ENCODE results near the gene CABLES2. TPM values are rescaled to one million over a fixed set of nuclear protein-coding genes. Genes with fewer than 3 reads are reported as not detected.

CABLES2 gene
- total RNA-seq, 1 donor from 2014 or later, result 6.4 TPM

- DNase-seq (ENCODE audit: low spot score), result no peak
- no peaks in the 10 kb centered on the region for H3K9me3 Mint-ChIP-seq (ENCODE audit: low read depth)
- H3K4me3 Mint-ChIP-seq (ENCODE audit: unreplicated experiment), result no peak overlapping the region
Observed at GRCh38 chr20:62409086-62409853, 2.2 kb upstream of the CABLES2 start.

DNA sequence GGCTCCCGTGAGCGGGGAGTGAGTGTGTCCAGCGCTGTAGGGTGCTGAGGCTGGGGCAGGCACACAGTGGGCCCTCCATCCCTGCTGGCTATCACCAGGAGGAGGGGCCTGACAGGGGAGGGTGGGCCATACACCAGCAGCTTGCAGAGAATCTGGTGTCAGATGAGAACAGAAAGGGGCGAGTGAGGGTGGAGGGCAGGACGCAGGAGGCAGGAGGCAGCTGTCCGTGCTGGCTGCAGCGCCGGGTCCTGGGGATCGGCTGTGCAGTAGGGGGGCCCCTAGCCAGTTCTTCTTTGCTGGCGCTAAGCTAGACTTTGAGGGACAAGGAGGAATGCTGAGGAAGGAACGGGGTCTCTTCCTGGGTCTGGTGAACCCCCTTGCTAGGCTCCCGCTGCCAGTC is 1.6 kb upstream of the CABLES2 start:
- Mint-ChIP-seq H3K9me3 (ENCODE audit: low read depth) (no peaks in the 10 kb centered on the region), H3K36me3 (ENCODE audit: low read depth) (no peaks in the 10 kb centered on the region), H3K4me3 (ENCODE audit: unreplicated experiment) (no peak overlapping the region), H3K27me3 (ENCODE audit: low read depth) (no peaks in the 10 kb centered on the region), H3K27ac (ENCODE audit: unreplicated experiment) (no peak overlapping the region), H3K4me1 (ENCODE audit: low read depth) (peaks cover 11% of the 10 kb centered on the region)
- no peak for TF ChIP-seq CTCF (IDR thresholded peaks at IDR 0.05)
- DNase-seq (ENCODE audit: low spot score), result no peak

More at GRCh38 chr20:62409086-62409853, 2.2 kb upstream of the CABLES2 start:
- H3K36me3 Mint-ChIP-seq (ENCODE audit: low read depth), result no peaks in the 10 kb centered on the region
- H3K27me3 Mint-ChIP-seq (ENCODE audit: low read depth), result no peaks in the 10 kb centered on the region
- no peak for TF ChIP-seq CTCF (IDR thresholded peaks at IDR 0.05)
- H3K27ac Mint-ChIP-seq (ENCODE audit: unreplicated experiment), result no peak overlapping the region
- H3K4me1 Mint-ChIP-seq (ENCODE audit: low read depth), result peaks cover 11% of the 10 kb centered on the region

- H3K9me3 Mint-ChIP-seq (ENCODE audit: low read depth), result no peaks in the 10 kb centered on the region
- H3K36me3 Mint-ChIP-seq (ENCODE audit: low read depth), result no peaks in the 10 kb centered on the region
- H3K27me3 Mint-ChIP-seq (ENCODE audit: low read depth), result no peaks in the 10 kb centered on the region
- H3K4me3 Mint-ChIP-seq (ENCODE audit: unreplicated experiment), result no peak overlapping the region
- TF ChIP-seq CTCF (IDR thresholded peaks at IDR 0.05), result no peak
- DNase-seq (ENCODE audit: low spot score), result no peak
- peaks cover 11% of the 10 kb centered on the region for H3K4me1 Mint-ChIP-seq (ENCODE audit: low read depth)
- H3K27ac Mint-ChIP-seq (ENCODE audit: unreplicated experiment), result no peak overlapping the region
Observed at GRCh38 chr20:62408055-62408454, 970 bp upstream of the CABLES2 start.

GRCh38 chr20:62406635-62407176 is 379 bp downstream of the CABLES2 start:
- no peaks in the 10 kb centered on the region for H3K27me3 Mint-ChIP-seq (ENCODE audit: low read depth)
- H3K4me3 Mint-ChIP-seq (ENCODE audit: unreplicated experiment), result peak overlapping the region; percentile 65
- no peak for TF ChIP-seq CTCF (IDR thresholded peaks at IDR 0.05)
- no peak for DNase-seq (ENCODE audit: low spot score)
- no peak overlapping the region for H3K27ac Mint-ChIP-seq (ENCODE audit: unreplicated experiment)
- peaks cover 11% of the 10 kb centered on the region for H3K4me1 Mint-ChIP-seq (ENCODE audit: low read depth)
- no peaks in the 10 kb centered on the region for H3K36me3 Mint-ChIP-seq (ENCODE audit: low read depth)
- H3K9me3 Mint-ChIP-seq (ENCODE audit: low read depth), result no peaks in the 10 kb centered on the region

- Mint-ChIP-seq H3K27me3 (ENCODE audit: low read depth) (no peaks in the 10 kb centered on the region), H3K4me1 (ENCODE audit: low read depth) (peaks cover 11% of the 10 kb centered on the region), H3K27ac (ENCODE audit: unreplicated experiment) (peak overlapping the region; percentile 49), H3K36me3 (ENCODE audit: low read depth) (no peaks in the 10 kb centered on the region), H3K9me3 (ENCODE audit: low read depth) (no peaks in the 10 kb centered on the region), H3K4me3 (ENCODE audit: unreplicated experiment) (peak overlapping the region; percentile 65)
- no peak for TF ChIP-seq CTCF (IDR thresholded peaks at IDR 0.05)
- DNase-seq (ENCODE audit: low spot score), result no peak
Observed at GRCh38 chr20:62405981-62406513, 1.0 kb downstream of the CABLES2 start.
